Activated T-cell treated with anti-CD3 and anti-CD28 coated beads for 48 hours (primary cell): ENCODE results near the gene MAP7D1.
"Not testable (repeated sequence)": the region's sequence is repeated elsewhere in the genome, so short reads cannot be mapped to it uniquely, and the experiment has no call there.

Experiments
- DNase-seq: peaks from one replicate; pipeline ENCODE4 v3.0.0-alpha.2; 2020; ENCODE audit warnings: low read depth

The MAP7D1 gene

GRCh38 chr1:36203554-36204346 is 47.8 kb downstream of the MAP7D1 start:
- no peak for DNase-seq

GRCh38 chr1:36204347-36204909 is 48.5 kb downstream of the MAP7D1 start:
- DNase-seq = no peak

GRCh38 chr1:36206323-36206858 is 50.4 kb downstream of the MAP7D1 start:
- DNase-seq = no peak

GRCh38 chr1:36207339-36207738 is 51.4 kb downstream of the MAP7D1 start:
- no peak for DNase-seq

- no peak for DNase-seq
Observed at GRCh38 chr1:36208978-36209703, 53.2 kb downstream of the MAP7D1 start.

GRCh38 chr1:36211307-36211706 is 55.3 kb downstream of the MAP7D1 start:
- no peak for DNase-seq

GRCh38 chr1:36211841-36212240 is 55.9 kb downstream of the MAP7D1 start:
- DNase-seq = no peak

GRCh38 chr1:36212782-36213181 is 56.8 kb downstream of the MAP7D1 start:
- no peak for DNase-seq

GRCh38 chr1:36217670-36218069 is 61.7 kb downstream of the MAP7D1 start:
- no peak for DNase-seq

- DNase-seq = not testable (repeated sequence)
Observed at GRCh38 chr1:36221901-36222300, 65.9 kb downstream of the MAP7D1 start.

GRCh38 chr1:36222481-36223380 is 66.8 kb downstream of the MAP7D1 start:
- peak; percentile 3 for DNase-seq

- DNase-seq = peak; percentile 10
Observed at GRCh38 chr1:36223381-36223995, 67.5 kb downstream of the MAP7D1 start.

- peak; percentile 100 for DNase-seq
Observed at GRCh38 chr1:36223996-36224536, 68.1 kb downstream of the MAP7D1 start, which contains the start of gene THRAP3. Gene THRAP3 (plus strand): TSS chr1:36224443. CDS start chr1:36282564, 58,121 bp downstream.

- no peak for DNase-seq
Observed at GRCh38 chr1:36224537-36225282, 68.8 kb downstream of the MAP7D1 start.

- no peak for DNase-seq
Observed at GRCh38 chr1:36225283-36225899, 69.4 kb downstream of the MAP7D1 start.

GRCh38 chr1:36230279-36230678 is 74.3 kb downstream of the MAP7D1 start:
- not testable (repeated sequence) for DNase-seq
